Stimulated activated CD8-positive, alpha-beta memory T cell treated with anti-CD3 and anti-CD28 coated beads, Interleukin-2, amount 100 ng/mL, for 1 hour (primary cell): ENCODE results near the gene ANTXR1.

Experiments
- DNase-seq, 2 donors: peaks; one replicate each; pipeline ENCODE4 v3.0.0-alpha.2; 2020; ENCODE audit warnings: low read depth in 2 of 2

The ANTXR1 gene

GRCh38 chr2:69097148-69097610 lies 84.2 kb downstream of the ANTXR1 start:
- DNase-seq: no peak

GRCh38 chr2:69097891-69098655 lies 85.1 kb downstream of the ANTXR1 start:
- DNase-seq: no peak

DNA sequence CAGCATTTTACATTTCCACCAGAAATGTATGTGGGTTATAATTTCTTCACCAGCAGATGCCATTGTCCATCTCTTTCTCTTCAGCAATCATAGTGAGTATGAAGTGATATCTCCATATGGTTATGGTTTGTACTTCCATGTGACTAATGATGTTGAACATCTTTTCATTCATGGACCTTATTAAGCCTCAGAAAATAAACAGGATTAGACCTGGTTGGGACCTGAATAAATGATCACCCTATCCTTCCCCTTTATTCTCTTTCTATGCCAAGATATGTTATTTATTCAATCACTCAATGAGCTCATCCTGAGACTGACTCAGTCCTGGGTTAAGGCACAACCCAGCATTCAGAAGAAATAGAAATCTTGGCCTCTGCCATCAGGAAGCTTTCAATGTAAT lies 86.6 kb downstream of the ANTXR1 start:
- DNase-seq: no peak

DNA sequence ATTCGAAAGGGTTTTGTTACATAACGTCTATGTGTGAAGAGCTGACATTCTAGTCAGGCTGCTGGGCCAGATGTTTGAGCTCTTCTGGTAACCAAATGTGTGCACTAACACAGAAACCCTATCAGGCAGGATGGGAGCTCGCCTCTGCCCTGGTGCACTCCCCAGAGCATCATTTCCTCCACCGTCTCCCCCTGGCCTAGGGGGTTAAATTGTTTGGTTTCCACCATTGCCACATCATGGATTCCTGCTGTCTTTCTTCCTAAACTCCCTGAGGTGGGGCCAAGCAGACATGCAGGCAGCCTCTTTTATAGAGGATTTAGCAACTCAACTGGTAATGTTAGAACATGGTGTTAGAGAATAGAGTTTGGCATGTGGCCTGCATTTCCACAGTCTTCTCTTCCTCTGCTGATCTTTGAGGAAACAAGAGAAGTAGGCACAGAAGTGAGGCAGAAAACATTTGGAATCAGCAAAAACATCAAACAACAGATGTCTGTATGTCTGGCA lies 87.3 kb downstream of the ANTXR1 start:
- no peak for DNase-seq

DNA sequence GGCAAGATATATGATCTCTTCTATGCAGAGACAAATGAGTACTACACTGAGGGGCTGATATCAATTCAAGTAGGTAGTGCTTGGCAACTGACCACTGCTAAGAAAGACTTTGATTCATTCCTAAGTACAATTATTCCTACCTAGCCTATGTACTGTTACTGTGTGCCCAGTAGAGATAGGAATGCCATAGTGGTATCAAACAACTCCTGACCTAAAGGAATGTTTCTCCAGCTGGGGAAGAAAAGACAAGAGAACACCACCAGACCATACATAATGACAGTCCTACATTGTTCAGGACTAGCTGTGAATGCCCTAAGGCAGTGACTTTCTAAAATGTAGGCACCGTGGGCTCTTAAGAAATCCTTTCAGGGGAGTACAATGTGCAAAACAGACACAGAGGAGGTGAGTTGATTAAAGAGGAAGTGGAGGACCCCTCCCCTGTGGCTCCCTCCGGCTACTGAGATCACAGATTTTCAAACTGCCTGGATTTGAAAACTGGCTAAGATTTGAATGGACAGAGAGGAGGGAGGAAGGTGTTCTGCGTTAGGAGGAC lies 89.1 kb downstream of the ANTXR1 start:
- DNase-seq: no peak

DNA sequence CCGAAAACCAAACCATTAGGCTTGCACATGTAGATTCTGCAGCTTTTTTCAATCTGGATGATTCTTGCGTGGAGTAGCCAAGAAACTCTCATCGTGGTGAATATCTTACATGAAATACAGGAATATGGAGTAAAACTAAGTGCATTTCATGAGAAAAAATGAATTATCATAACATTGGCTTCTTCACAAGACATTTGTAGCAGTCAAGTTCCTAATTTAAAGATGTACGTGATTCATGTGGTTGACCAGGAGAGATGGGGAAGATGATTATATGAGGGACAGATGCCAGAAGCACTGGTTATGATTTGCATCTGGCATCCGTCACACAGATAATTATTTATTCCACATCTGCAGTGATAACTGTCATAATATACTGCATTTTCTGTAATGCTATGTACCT lies 90.4 kb downstream of the ANTXR1 start:
- DNase-seq: no peak

- DNase-seq: no peak
Measured at GRCh38 chr2:69104261-69104660, 91.3 kb downstream of the ANTXR1 start.

GRCh38 chr2:69109255-69109654 lies 96.3 kb downstream of the ANTXR1 start:
- DNase-seq: no peak

GRCh38 chr2:69111076-69111475 lies 98.1 kb downstream of the ANTXR1 start:
- DNase-seq: no peak

DNA sequence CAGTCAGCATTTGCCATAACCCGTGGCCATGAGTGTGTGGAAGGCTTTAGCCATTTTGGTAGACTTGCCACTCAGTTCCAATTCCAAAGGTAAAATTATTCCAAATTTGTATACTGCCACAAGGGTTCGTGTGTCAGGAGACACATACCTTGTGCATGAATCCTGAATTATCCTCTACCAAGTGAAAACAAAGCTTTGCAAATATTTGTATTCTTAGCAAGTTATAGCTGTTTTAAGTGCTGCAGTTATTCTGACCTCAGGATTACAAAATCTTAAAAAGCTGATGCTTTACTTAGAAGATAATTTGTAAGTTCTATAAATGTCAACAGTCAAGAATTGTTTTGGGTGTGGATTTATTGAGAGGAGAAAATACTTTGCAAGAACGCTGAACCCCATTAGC lies 100.6 kb downstream of the ANTXR1 start:
- DNase-seq: no peak

- DNase-seq: no peak
Measured at GRCh38 chr2:69114534-69114933, 101.6 kb downstream of the ANTXR1 start.

DNA sequence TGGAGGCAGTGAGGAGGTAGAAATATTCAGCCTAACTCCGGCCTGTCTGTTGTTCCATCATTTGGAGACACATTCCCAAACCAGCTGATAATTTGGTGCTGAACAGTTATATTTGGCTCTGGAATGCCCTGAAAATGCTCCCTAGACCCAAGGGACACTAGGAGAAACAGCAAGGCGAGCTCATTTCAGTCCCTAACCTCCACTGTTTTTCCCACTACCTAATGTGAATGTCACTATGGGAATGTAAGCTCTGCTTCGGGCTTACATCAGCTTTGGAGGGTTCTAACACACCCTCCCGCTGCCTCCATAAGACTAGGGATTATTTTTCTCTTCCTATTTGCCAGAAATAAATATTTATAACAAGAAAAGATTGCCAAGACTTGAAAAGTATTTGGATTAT lies 103.5 kb downstream of the ANTXR1 start:
- no peak for DNase-seq

DNA sequence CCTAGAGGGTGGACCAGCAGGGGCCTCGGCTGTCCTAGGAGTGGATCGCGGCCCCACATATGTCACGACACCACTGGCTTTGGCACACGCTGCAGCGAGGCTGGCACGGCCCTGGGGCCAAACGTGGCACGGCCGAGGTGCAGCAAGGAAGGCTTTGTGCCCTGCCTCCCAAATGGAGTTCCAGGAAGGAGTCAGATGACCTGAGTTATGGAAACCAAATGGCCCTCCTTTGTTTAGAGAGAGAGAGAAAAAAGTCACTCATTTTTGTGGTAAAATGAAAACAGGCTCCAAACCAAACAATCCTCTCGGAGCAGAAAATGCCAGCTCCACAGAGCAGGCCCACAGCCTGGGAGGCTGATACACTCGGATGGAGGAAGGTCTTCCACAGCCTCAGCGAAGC lies 105.6 kb downstream of the ANTXR1 start:
- no peak for DNase-seq

- DNase-seq: no peak
Measured at GRCh38 chr2:69119104-69119894, 106.3 kb downstream of the ANTXR1 start.

DNA sequence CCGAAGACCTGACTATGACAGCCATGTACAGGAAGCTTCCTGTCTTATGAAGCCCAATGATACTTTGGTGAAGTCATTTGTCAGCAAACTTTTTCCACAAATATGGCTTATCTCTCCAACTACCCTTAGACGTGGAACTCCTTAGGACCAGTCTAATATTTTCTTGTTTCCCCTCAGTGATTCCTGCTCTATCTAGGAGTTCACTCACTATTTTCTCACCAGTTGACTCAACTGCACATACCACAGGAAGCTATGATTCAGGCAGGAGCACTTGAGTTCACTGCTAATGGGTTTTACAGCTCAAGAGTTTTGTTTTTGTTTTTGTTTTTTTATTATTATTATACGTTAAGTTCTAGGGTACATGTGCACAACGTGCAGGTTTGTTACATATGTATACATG lies 109.3 kb downstream of the ANTXR1 start:
- DNase-seq: no peak

- no peak for DNase-seq
Measured at GRCh38 chr2:69123182-69123581, 110.2 kb downstream of the ANTXR1 start.

- DNase-seq: no peak
Measured at GRCh38 chr2:69124343-69124742, 111.4 kb downstream of the ANTXR1 start.

- DNase-seq: no peak
Measured at GRCh38 chr2:69125816-69126215, 112.8 kb downstream of the ANTXR1 start.

GRCh38 chr2:69126341-69126740 lies 113.4 kb downstream of the ANTXR1 start:
- no peak for DNase-seq

DNA sequence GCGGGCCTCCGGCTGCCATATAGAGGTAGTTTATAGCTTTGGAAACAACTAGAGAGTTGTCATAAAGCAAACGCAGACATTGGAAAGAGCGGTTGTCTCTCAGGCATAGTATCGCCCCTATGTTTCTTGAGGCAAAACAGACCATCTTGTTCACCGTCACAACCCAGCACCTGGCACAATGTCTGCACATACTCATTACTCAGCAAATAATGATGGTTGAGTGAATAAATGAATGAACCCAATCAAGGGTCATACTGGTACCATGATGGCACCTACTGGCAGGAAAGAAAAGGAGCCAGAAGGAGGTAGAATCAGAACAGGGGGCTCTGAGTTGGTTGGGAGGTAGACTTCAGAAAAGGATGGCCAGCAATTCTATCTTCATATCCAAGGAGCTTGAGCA lies 118.5 kb downstream of the ANTXR1 start:
- DNase-seq: no peak

DNA sequence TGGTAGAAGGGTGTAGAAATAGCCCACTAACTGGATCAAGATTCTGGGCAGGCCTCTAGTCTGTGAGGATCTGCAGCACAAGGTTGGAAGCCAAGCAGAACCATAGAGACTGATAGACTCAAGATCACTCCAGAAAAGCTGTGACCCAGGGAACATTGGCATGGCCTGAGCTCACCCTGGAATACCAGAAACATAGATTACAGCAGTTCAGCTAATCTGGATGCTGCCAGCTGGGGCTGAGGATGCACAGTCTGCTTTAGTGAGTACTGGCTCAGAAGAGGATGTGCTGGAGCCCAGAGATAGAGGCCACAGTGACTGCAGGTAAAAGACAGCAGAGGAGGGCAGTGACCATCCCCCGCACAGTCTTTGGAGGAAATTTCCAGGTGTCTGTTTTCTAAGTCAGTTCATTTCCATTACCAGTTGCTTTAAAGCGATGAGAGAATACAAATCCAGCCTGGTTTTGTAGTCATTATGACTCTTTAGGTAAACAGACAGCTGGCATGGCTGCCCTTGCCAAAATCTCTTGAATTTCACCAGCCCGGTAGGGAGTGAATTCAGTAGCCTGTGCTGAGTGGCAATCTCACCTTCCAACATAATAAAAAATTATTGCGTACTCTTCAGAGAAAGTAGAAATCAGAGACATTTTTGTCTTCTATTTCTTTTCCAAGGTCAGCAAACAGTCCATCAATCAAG lies 119.2 kb downstream of the ANTXR1 start:
- no peak for DNase-seq

DNA sequence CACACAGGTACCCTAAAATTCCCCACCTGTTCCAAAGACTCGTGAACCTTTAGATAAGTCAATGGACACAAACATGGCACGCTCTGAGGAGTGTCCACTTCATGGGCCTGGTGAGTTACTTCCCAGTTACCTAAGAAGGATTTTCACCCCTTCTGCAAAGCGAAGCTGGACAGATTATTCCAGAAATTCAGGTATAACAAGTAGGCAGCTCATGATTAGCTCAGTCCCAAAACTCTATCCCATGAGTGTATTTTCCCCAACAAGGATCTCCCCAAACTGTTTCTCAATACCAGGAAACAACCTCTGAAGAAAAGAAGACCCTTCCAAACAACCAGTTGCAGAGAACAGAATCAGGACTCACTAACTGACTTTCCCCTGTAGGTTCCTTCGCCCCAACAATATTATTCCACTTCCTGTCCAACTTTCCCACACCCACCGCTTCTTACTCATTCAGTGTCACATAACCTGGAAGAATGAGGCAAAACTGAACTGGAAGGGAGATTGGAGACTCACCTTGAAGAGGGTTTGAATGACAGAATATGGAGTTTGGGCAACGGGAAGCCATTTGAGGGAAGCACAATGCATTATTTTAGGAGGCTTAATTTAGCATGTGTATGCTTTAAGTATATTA lies 120.1 kb downstream of the ANTXR1 start:
- no peak for DNase-seq
